Parathyroid adenoma (tissue), 2 donors: ENCODE measurements around the gene PRDX3.

ENCODE experiments used
- H2AFZ ChIP-seq: fragments of 300-600 bp; sonication (generic); one replicate; pipeline ENCODE4 v1.7.0; 2017; ENCODE audit warnings: antibody characterized with exemption, mild to moderate bottlenecking
- H3K27ac ChIP-seq: fragments of 300-600 bp; sonication (generic); one replicate; pipeline ENCODE4 v1.7.0; 2017
- H3K27me3 ChIP-seq: fragments of 300-600 bp; sonication (generic); one replicate; pipeline ENCODE4 v1.7.0; 2017; ENCODE audit warnings: low read length; ENCODE audit not compliant: control insufficient read depth, insufficient read depth
- H3K36me3 ChIP-seq: fragments of 300-600 bp; sonication (generic); one replicate; pipeline ENCODE4 v1.7.0; 2017; ENCODE audit warnings: low read length; ENCODE audit not compliant: control insufficient read depth, insufficient read depth
- H3K4me1 ChIP-seq: fragments of 300-600 bp; sonication (generic); one replicate; pipeline ENCODE4 v1.7.0; 2017; ENCODE audit warnings: control low read depth
- H3K4me2 ChIP-seq: fragments of 300-600 bp; sonication (generic); one replicate; pipeline ENCODE4 v1.7.0; 2017; ENCODE audit warnings: low read length
- H3K4me3 ChIP-seq: fragments of 300-600 bp; sonication (generic); one replicate; pipeline ENCODE4 v1.7.0; 2017; ENCODE audit warnings: low read depth, low read length
- H3K79me2 ChIP-seq: fragments of 300-600 bp; sonication (generic); one replicate; pipeline ENCODE4 v1.7.0; 2017; ENCODE audit warnings: control low read depth
- H3K9ac ChIP-seq: fragments of 300-600 bp; sonication (generic); one replicate; pipeline ENCODE4 v1.7.0; 2017; ENCODE audit warnings: mild to moderate bottlenecking
- H3K9me3 ChIP-seq: fragments of 300-600 bp; sonication (generic); one replicate; pipeline ENCODE4 v1.7.0; 2017; ENCODE audit warnings: low read length; ENCODE audit not compliant: control insufficient read depth
- TF ChIP-seq, protein P1 (sequence below): fragments of 300-600 bp; sonication (generic); IDR thresholded peaks from one replicate; pipeline ENCODE4 v1.7.0; 2017; ENCODE audit warnings: antibody characterized with exemption, mild to moderate bottlenecking
- donor health status: primary hyperparathyroidism.

The PRDX3 gene

DNA sequence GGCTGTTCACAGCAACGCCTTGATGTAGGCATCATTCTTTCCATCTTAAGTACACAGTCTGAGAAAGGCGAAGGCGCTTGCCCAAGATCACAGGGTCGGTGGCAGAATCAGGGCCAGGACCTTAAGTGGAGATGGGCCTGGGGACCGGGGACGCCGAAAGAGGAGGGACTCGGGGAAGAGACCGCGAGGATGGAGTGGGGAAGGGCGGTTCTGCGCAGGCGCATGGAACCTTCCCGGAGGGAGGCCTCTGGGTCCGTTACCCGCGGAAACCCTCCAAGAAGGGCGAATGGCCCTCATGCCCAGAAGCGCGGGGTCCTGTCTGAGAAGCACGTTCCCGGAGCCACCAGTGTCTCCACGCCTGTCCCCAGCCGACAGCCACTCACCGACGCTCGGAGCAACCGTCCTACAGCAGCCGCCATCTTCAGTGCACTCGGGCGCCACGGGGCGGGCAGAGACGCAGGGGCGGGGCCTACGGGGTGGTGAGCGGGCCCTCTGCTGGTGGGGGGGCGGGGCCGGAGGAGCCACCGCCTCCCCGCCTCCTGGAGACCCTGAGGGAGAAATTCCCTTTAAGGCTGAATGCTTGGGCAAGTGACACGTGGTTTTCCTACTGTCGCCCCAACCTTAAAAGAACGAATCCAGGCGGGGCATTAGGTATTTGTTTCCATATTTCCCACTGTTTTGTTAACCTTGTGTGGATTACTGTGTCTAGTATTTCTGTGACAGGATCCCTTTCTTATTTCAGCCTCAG, at the start of gene PRDX3:
Gene PRDX3, minus strand, starts transcription at position 441 of the 748 bp plus-strand sequence. Its CDS starts 22 bp downstream, at position 419.
- Histone ChIP-seq H3K4me2 (peak within 1 kb of the TSS; percentile 69), H3K4me1 (peaks cover 19% of the 10 kb centered on the region), H3K4me3 (peak within 1 kb of the TSS; percentile 77), H3K9me3 (no peaks in the 10 kb centered on the region), H3K27ac (peak within 1 kb of the TSS; percentile 78), H3K9ac (no peak within 1 kb of the TSS), H3K36me3 (no peaks in the 10 kb centered on the region), H2AFZ (peak within 1 kb of the TSS; percentile 71), H3K79me2 (no peaks in the 10 kb centered on the region), H3K27me3 (no peaks in the 10 kb centered on the region)
- TF ChIP-seq, protein P1, sequence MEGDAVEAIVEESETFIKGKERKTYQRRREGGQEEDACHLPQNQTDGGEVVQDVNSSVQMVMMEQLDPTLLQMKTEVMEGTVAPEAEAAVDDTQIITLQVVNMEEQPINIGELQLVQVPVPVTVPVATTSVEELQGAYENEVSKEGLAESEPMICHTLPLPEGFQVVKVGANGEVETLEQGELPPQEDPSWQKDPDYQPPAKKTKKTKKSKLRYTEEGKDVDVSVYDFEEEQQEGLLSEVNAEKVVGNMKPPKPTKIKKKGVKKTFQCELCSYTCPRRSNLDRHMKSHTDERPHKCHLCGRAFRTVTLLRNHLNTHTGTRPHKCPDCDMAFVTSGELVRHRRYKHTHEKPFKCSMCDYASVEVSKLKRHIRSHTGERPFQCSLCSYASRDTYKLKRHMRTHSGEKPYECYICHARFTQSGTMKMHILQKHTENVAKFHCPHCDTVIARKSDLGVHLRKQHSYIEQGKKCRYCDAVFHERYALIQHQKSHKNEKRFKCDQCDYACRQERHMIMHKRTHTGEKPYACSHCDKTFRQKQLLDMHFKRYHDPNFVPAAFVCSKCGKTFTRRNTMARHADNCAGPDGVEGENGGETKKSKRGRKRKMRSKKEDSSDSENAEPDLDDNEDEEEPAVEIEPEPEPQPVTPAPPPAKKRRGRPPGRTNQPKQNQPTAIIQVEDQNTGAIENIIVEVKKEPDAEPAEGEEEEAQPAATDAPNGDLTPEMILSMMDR: peak; percentile 32

DNA sequence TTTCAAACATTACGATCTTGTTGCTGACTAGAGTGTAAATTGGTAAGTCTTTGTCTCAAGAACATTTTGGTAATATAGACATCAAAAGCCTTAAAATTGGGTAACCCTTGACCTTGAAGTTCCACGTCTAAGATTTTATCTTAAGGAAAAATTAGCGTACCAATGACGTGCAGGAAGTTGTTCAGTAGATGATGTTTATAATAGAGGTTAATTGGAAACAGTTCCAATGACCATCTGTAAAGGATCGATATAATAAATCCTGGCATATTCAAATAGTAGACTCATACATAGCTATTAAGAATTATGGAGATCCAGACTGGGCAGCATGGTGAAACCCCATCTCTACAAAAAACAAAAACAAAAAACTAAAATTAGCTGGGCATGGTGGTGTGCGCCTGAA, 49.2 kb upstream of the PRDX3 start:
- Histone ChIP-seq H3K27ac (no peak overlapping the region), H3K9ac (no peak overlapping the region), H3K36me3 (no peaks in the 10 kb centered on the region), H3K27me3 (no peaks in the 10 kb centered on the region), H3K4me2 (no peak overlapping the region), H3K4me1 (peaks cover 33% of the 10 kb centered on the region), H2AFZ (no peak overlapping the region), H3K79me2 (peaks cover 78% of the 10 kb centered on the region), H3K4me3 (no peak overlapping the region), H3K9me3 (no peaks in the 10 kb centered on the region)
- TF ChIP-seq, protein P1: no peak

DNA sequence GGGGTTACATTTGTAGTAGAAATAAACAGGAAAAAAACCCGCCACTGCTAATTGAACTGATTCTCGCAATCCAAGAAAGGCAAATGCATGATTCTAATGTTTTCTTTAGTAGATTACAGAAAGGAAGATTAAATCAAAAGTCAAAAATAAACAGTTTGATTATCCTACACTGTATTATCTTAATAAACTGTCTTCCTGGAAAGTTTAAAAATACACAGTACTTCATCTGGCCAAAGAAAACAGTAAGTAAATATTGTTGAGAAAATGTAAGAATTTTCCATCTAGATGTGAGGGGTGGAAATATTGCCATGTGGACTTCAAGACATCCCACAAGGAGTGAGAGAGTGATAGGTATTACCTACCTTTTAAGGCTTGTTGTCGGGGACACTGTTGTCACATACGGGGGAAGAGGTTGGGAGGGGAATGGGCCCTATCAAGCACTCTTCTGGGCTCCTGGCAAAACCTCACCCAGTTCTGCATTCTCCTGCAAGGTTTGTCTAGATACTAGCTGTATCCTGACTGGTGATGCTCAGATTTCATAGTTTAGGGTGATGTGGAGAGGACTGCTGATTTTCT, 46.6 kb upstream of the PRDX3 start:
- no peak overlapping the region for H3K4me3 ChIP-seq
- H3K4me1 ChIP-seq: peaks cover 35% of the 10 kb centered on the region
- peak overlapping the region; percentile 37 for H3K27ac ChIP-seq

DNA sequence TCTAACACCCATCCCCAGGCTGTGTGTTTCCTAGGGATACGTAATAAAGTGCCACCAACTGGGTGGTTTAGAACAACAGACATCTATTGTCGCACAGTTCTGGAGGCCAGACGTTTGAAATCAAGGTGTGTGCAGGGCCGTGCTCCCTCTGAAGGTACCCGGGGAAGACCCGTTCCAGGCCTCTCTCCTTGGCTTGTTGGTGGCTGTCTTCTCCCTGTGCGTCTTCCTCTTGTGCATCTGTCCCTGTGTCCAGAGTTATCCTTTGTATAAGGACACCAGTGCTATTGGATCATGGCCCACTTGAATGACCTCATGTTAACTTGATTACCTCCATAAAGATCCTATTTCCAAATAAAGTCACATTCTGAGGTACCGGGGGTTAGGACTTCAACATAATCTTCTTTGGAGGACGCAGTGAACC, 44.4 kb upstream of the PRDX3 start:
- H3K4me3 ChIP-seq: no peak overlapping the region
- H3K9me3 ChIP-seq: no peaks in the 10 kb centered on the region
- no peaks in the 10 kb centered on the region for H3K36me3 ChIP-seq
- H2AFZ ChIP-seq: peak overlapping the region; percentile 12
- peaks cover 62% of the 10 kb centered on the region for H3K79me2 ChIP-seq
- peaks cover 41% of the 10 kb centered on the region for H3K4me1 ChIP-seq
- no peak overlapping the region for H3K9ac ChIP-seq
- peak overlapping the region; percentile 87 for H3K27ac ChIP-seq
- H3K27me3 ChIP-seq: no peaks in the 10 kb centered on the region
- peak overlapping the region; percentile 32 for H3K4me2 ChIP-seq
- TF ChIP-seq, protein P1: no peak

More for the DNA sequence above, 46.6 kb upstream of the PRDX3 start:
- Histone ChIP-seq H3K27me3 (no peaks in the 10 kb centered on the region), H3K9me3 (no peaks in the 10 kb centered on the region), H3K79me2 (peaks cover 63% of the 10 kb centered on the region), H3K4me2 (no peak overlapping the region), H2AFZ (no peak overlapping the region), H3K9ac (no peak overlapping the region), H3K36me3 (no peaks in the 10 kb centered on the region)
- TF ChIP-seq, protein P1: no peak
